NB4 (cell line): Measurements from ENCODE around the gene CPE.

ENCODE experiments used
- DNase-seq: peaks from one replicate; pipeline ENCODE4 v3.0.0; 2010; ENCODE audit warnings: low read depth
- H3K4me3 ChIP-seq: one replicate; pipeline ENCODE4 v1.5.1; 2011; ENCODE audit warnings: mild to moderate bottlenecking, low read depth, low read length, moderate library complexity
- CTCF ChIP-seq: IDR thresholded peaks from one replicate; pipeline ENCODE4 v1.5.1; 2012; ENCODE audit warnings: low read depth, low read length
- MYC ChIP-seq: IDR thresholded peaks from 2 replicates; pipeline ENCODE4 v1.6.1; 2011; ENCODE audit warnings: low read depth, low read length
- POLR2A ChIP-seq: IDR thresholded peaks from 2 replicates; pipeline ENCODE4 v1.6.1; 2011; ENCODE audit warnings: mild to moderate bottlenecking; ENCODE audit not compliant: insufficient read length; ENCODE audit errors: extremely low read depth
- TF ChIP-seq, protein P1 (sequence below): IDR thresholded peaks from 2 replicates; pipeline ENCODE4 v1.6.1; 2011; ENCODE audit warnings: low read depth, low read length

Gene CPE

GRCh38 chr4:165464813-165465381, 86.1 kb downstream of the CPE start:
- peak; percentile 52 for DNase-seq

DNA sequence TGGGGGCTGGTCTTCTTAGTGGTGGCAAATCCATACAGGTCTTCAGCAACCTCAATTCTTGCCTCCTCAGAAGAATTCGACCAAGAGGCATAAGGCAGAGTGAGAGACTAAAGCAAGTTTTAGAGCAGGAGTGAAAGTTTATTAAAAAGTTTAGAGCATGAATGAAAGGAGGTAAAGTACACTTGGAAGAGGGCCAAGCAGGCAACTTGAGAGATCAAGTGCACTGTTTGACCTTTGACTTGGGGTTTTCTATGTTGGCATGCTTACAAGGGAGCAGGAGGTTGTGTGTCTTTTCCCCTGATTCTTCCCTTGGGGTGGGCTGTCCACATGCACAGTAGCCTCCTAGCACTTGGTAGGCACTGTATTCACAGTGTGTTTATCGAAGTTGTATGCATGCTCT, 91.2 kb downstream of the CPE start:
- H3K4me3 ChIP-seq: no peak overlapping the region
- no peak for TF ChIP-seq MYC
- no peak for TF ChIP-seq CTCF
- TF ChIP-seq, protein P1, sequence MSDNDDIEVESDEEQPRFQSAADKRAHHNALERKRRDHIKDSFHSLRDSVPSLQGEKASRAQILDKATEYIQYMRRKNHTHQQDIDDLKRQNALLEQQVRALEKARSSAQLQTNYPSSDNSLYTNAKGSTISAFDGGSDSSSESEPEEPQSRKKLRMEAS: no peak
- no peak for TF ChIP-seq POLR2A
- no peak for DNase-seq

More at GRCh38 chr4:165464813-165465381, 86.1 kb downstream of the CPE start:
- TF ChIP-seq, protein P1: no peak
- TF ChIP-seq CTCF: peak; percentile 48
- no peak overlapping the region for H3K4me3 ChIP-seq

GRCh38 chr4:165472943-165473676, 94.3 kb downstream of the CPE start:
- no peak overlapping the region for H3K4me3 ChIP-seq
- DNase-seq: no peak
- no peak for TF ChIP-seq POLR2A
- TF ChIP-seq CTCF: no peak
- TF ChIP-seq MYC: no peak
- TF ChIP-seq, protein P1: no peak

DNA sequence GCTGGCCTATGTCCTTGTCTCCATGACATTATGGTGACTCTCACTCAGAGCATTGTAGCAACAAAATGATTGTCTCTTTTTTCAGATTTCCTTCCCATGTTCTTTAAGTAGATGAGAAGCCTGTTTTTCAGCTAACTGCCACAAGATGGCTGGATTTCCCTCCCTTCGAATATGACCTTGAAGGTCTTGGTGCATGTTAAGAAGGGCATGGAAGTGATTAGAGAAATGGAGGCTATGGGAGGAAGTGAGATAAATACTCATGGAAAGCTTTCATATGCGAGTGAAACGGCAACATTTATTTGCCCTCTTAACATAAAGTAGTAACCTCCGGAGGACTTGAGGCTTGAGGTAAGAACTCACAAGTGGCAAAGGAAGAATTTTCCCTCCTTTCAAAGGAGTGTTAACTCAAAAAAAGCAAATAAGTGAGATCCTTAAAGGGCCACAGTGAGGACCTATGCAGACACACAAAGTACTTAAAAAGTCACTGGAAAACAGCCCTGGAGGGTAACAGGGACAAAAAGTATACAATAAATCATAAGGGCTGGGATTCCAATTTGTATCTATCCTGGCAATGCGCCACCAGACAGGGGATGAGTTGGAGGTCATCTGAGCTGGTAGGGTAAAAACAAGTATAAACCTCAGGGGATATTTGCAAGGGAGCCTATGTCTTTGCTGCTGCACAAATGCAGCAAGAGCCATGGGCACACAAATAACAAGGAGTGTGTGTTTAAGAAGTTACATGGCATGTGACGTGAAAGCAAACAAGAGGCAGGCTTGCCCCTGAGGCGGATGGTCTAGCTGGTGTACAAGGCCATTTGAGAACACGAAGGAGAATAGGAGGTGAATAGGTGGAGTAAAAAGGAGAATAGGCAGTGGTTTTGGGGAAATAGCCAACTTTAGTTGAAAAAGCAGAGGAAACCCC, 96.2 kb downstream of the CPE start:
- no peak overlapping the region for H3K4me3 ChIP-seq
- TF ChIP-seq CTCF (no peak), POLR2A (no peak), MYC (no peak)
- TF ChIP-seq, protein P1: no peak
- DNase-seq: no peak

GRCh38 chr4:165475706-165476070, 96.9 kb downstream of the CPE start:
- TF ChIP-seq, protein P1: no peak
- no peak for TF ChIP-seq POLR2A
- no peak for TF ChIP-seq MYC
- TF ChIP-seq CTCF: no peak
- no peak for DNase-seq
- no peak overlapping the region for H3K4me3 ChIP-seq
